Activated CD4-positive, alpha-beta T cell treated with anti-CD3 and anti-CD28 coated beads for 24 hours (primary cell): ENCODE measurements around the gene ZFPM1.
A peak's percentile ranks its signal among the peaks of the same experiment; 100 is the strongest.

Experiments
- DNase-seq, 2 donors: peaks; one replicate each; pipeline ENCODE4 v3.0.0-alpha.2; 2020; ENCODE audit warnings: low read depth in 2 of 2

Gene ZFPM1

DNA sequence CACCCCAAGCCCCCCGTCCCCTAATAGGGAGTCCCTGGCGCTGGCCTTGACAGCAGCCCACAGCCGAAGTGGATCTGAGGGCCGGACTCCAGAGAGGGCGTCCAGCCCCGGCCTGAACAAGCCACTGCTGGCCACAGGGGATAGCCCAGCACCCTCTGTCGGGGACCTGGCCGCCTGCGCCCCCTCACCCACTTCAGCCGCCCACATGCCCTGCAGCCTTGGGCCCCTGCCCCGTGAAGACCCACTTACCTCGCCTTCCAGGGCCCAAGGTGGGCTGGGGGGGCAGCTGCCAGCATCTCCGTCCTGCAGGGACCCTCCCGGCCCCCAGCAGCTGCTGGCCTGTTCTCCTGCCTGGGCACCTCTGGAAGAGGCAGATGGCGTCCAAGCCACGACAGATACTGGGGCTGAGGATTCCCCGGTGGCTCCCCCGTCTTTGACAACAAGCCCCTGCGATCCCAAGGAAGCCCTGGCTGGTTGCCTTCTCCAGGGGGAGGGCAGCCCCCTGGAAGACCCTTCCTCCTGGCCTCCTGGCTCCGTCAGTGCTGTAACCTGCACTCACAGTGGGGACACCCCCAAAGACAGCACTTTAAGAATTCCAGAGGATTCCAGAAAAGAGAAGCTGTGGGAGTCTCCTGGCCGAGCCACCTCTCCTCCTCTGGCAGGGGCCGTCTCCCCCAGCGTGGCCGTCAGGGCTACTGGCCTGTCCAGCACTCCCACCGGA, 19.3 kb upstream of the ZFPM1 start:
- no peak for DNase-seq

DNA sequence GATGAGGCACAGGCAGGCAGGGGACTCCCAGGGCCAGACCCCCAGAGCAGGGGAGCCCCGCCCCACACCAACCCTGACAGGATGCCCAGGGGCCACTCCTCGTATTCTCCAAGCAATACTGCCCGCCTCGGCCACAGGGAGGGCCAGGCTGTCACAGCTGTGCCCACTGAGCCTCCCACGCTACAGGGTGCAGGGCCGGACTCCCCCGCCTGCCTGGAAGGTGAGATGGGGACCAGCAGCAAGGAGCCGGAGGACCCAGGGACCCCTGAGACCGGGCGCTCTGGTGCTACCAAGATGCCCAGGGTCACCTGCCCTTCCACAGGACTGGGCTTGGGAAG, 18.8 kb upstream of the ZFPM1 start:
- no peak for DNase-seq

DNA sequence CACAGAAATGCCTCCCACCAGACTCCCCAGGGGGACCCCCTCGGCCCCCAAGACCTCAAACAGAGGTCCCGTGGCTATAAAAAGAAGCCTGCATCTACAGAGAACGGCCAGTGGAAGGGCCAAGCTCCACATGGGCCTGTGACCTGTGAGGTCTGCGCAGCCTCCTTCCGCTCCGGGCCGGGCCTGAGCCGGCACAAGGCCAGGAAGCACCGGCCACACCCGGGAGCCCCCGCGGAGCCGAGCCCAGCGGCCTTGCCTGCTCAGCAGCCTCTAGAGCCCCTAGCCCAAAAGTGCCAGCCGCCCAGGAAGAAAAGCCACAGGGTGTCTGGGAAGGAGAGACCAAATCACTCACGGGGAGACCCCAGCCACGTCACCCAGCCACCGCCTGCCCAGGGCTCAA, 18.3 kb upstream of the ZFPM1 start:
- DNase-seq: no peak

DNA sequence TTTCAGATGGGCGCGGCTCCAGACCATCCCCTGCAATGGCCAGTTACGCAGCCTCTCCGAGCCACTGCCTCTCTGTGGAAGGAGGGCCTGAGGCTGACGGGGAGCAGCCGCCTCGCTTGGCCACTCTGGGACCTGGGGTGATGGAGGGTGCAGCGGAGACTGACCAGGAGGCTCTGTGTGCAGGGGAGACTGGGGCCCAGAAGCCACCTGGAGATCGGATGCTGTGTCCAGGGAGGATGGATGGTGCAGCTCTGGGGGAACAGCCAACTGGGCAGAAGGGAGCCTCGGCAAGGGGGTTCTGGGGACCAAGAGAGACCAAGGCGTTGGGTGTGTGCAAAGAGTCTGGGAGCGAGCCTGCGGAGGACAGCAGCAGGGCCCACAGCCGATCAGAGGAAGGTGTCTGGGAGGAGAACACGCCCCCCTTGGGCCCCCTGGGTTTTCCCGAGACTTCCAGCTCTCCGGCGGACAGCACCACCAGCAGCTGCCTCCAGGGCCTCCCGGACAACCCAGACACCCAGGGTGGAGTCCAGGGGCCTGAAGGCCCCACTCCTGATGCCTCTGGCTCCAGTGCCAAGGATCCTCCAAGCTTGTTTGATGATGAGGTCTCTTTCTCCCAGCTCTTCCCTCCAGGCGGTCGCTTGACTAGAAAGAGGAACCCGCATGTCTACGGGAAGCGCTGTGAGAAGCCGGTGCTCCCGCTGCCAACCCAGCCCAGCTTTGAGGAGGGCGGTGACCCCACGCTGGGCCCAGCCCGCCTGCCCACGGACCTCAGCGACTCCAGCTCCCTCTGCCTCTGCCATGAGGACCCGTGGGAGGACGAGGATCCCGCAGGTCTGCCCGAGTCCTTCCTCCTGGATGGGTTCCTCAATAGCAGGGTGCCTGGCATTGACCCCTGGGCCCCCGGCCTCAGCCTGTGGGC, 17.4 kb upstream of the ZFPM1 start:
- no peak for DNase-seq

DNA sequence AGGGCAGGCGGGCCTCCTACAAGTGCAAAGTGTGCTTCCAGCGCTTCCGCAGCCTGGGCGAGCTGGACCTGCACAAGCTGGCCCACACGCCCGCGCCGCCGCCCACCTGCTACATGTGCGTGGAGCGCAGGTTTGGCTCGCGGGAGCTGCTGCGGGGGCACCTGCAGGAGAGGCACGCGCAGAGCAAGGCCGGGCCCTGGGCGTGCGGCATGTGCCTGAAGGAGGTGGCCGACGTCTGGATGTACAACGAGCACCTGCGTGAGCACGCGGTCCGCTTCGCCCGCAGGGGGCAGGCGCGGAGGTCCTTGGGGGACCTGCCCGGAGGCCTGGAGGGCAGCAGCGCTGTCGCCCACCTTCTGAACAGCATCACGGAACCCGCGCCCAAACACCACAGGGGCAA, 16.3 kb upstream of the ZFPM1 start:
- DNase-seq: no peak

DNA sequence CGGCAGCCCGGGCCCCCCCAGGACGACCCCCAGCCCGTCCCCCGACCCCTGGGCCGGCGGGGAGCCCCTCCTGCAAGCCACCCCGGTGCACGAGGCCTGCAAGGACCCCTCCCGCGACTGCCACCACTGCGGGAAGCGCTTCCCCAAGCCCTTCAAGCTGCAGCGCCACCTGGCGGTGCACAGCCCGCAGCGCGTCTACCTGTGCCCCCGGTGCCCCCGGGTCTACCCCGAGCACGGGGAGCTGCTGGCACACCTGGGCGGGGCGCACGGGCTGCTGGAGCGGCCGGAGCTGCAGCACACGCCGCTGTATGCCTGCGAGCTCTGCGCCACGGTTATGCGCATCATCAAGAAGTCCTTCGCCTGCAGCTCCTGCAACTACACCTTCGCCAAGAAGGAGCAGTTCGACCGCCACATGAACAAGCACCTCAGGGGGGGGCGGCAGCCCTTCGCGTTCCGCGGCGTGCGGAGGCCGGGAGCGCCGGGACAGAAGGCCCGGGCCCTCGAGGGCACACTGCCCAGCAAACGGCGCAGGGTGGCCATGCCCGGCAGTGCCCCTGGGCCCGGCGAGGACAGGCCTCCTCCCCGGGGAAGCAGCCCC, 15.6 kb upstream of the ZFPM1 start:
- DNase-seq: peak in 1 of 2 donors; percentile 61

DNA sequence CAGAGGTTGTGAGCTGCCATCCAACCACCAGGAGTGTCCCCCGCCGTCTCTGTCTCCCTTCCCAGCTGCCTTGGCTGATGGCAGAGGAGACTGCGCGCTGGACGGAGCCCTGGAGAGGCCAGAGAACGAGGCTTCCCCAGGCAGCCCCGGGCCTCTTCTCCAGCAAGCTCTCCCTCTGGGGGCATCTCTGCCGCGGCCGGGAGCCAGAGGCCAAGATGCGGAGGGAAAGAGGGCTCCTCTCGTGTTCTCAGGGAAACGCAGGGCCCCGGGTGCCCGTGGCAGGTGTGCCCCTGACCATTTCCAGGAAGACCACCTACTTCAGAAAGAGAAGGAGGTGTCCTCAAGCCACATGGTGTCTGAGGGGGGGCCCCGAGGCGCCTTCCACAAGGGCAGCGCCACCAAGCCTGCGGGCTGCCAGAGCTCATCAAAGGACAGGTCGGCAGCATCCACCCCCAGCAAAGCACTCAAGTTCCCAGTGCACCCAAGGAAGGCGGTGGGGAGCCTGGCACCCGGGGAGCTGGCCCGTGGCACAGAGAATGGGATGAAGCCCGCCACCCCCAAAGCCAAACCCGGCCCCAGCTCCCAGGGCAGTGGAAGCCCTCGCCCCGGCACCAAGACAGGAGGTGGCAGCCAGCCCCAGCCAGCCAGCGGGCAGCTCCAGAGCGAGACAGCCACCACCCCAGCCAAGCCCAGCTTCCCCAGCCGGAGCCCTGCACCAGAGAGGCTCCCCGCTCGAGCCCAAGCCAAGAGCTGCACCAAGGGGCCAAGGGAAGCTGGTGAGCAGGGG, 14.8 kb upstream of the ZFPM1 start:
- DNase-seq: no peak

DNA sequence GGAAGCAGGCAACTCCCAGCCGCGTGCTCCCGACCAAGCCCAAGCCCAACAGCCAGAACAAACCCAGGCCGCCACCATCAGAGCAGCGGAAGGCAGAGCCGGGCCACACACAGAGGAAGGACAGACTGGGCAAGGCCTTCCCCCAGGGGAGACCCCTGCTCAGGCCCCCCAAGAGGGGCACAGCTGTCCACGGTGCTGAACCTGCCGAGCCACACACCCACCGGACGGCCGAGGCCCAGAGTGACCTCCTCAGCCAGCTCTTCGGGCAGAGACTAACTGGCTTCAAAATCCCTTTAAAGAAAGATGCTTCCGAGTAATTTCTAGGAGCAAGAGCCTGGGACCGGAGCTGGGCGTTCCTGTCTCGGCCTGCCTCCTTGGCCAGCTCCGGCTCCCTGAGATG, 14.1 kb upstream of the ZFPM1 start:
- DNase-seq: no peak

DNA sequence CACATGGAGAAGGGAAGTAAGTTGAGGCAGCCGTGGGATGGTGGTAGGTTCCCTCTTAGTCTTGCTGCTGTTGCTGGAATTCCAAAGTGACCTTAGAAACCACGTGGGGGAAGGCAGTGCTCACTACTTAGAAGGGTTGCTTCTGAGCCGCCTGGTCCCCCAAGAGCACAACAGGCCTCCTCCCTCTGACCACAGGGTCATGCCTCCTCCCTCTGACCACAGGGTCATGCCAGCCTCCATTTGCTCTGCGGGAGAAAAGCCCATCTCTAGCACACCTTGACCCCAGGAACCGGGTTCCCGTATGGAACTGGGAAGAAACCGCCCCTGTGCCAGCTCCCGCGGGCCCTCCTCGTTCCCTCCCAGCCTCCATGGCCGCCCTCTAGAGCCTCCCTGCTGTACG, 13.4 kb upstream of the ZFPM1 start:
- DNase-seq: no peak

DNA sequence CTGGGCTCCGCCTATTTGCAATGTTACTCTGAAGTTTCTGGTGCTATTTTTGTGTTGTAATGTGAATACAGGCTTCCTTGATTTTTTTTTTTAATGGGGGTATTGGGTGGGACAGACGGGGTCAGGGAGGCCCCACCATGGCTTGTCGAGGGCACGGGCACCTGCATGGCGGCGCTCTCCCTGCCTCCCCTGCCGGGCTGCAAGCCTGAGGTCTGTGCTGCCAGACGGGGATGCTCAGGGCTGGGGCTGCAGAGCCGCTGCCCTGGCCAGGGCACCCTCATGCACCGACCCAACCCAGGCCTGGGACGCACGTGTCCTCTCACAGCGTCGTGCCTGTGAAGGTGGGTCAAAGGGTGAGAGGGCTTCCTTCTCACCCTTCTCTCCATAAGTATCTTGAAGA, 13.0 kb upstream of the ZFPM1 start:
- DNase-seq: no peak

DNA sequence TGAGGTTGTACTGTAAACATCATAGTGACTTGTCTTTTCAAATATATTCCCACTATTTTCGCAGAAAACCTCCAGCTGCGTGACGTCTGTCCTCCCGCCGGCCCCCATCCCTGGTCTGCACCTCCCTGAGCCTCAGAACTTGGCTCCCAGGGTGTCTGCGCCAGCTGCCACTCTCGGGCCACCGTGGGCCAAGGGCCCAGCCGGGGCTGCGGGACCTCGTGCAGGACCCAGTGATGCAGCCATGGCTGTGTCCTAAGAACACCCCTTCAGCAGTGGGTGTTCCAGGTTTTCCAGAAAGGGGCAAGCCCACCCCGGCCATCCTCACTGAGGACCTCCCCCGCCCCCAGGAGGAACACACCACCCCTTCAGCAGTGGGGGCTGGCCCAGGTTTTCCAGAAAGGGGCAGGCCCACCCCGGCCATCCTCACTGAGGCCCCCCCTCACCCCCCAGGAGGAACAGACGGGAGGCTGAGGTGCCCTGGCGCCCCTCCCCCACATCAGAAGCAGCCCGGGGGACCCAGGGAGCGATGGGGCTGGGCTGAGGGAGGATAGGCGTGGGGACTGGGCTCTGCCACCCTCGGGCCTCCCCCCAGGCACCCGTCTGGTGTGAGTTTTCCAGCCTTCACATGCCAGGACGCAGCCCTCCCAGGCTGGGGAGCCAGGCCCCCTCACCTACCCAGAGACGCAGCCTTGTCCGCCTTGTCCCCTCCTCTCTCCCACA, 12.2 kb upstream of the ZFPM1 start:
- DNase-seq: no peak

DNA sequence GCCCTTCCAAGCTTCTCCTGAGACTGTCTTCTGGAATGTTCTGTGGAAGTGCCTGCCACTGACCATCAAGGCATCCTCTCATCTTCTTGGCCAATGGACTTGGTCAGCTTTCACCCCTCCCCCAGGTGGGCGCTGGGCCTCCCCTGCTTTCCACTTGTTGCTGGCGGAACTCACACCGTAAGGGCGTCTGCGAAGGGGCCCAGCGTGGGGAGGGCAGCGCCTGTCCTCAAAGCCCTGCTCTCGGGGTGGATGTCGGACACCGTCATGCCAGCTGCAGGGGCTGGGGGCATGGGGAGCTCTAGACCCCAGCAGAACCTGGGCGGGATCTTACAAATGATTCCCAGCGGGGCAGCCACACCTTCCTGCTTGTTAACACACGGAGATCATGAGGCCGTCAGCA, 11.6 kb upstream of the ZFPM1 start:
- DNase-seq: no peak

DNA sequence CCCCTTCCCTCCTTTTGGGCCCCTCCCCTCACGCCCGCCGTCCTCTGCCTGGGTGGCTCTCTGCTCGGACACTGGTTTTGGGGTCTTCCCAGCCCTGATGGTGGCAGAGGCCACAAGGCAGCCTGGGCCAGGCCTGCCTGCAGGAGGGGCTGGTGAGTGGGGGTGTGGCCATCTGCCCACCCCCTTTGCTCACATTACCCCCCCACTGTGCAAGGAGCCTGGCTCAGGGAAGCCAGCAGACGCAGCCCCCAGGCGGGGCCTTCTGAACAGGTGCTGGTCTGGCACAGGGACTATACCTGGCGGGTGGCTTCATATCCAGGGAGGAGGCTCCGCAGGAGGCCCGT, 10.7 kb upstream of the ZFPM1 start:
- no peak for DNase-seq

DNA sequence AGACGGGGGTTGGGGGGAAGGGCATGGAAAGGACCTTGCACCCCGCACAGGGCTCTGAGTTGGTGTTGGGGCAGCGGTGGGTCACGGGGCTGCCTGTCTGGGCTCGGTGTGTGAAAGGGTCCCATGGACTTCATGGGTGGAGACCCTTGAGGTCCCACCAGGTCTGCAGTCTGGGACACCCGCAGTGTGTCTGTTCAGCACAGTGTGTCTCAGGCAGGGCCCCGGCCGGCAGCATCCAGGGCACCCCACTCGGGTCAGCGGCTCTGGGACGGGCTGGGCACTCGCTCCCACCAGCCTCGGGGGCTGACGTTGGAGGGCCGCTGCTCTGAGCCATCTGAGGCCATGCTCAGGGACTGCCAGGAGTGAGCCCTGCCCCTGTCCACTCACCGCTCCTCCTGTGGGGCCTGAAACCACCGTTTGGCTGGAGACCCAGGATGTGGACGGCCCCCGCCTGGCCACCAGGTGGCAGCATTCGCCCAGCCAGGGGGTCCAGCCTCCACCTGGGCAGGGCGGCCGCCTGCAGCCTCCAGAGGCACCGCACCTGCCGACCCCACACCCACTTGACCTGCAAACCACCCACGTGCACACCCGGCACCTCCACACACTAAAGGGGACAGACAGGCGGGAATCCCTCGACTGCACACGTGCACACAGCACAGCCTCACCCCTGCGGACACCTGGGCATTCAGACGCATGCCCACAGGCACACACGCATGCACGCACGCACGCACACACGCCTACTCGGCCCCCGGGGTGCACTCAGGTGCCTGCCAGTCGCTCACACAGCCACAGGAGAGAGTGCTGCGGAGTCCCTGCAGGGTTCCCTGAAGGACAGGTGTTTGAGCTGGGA, 10.1 kb upstream of the ZFPM1 start:
- peak; percentile 68 to 77 for DNase-seq

DNA sequence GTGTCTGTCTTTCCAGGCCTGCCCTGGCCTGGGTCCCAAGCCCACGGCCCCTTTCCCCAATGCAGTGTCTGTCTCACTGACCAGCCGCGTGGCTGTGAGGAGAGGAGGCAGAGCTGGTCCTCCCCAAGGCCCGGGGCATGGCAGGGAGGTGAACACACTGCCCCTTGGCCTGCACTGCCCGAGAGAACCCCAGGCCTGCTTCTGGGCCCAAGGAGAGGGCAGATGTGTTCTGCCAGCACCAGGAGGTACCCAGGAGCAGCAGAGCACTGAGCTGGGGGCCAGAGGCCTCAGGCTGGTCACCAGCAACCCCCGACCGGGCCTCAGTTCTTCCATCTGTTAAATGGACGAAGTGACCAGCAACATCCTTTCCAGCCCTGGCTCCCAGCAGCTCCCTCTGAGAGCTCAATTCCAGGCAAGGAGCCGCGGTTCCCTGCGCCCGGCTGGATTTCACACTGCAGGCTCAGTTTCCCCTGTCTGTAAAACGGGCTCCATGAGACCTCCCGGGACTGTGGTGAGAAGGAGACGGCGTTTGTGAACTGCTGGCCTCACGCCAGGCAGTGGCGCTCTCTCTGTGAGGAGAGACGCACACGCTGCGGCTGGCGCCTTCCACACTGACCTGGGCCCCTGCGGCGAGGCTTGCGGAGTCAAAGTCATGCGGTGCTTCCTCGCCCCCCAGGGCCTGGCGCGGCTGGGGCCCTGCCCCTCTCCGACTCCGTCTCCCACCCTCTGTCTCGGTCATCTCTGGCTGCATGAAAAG, 8.1 kb upstream of the ZFPM1 start:
- no peak for DNase-seq

DNA sequence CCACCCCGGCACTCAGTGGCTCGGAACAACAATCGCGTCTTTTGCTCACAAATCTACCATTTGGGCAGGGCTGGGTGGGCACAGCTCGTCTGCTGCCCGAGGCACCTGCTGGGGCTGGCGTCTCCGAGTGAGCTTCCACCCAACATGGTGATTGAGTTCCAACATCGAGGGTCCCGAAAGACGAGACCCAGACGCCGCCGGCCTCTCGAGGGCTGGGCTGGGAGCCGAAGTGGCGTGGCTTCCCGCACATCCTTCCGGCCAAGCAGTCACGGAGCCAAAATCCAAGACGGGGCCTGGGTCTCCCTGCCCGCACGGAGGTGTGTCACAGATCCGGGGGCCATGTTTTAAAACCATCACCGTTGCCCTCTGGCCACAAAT, 7.5 kb upstream of the ZFPM1 start:
- no peak for DNase-seq

DNA sequence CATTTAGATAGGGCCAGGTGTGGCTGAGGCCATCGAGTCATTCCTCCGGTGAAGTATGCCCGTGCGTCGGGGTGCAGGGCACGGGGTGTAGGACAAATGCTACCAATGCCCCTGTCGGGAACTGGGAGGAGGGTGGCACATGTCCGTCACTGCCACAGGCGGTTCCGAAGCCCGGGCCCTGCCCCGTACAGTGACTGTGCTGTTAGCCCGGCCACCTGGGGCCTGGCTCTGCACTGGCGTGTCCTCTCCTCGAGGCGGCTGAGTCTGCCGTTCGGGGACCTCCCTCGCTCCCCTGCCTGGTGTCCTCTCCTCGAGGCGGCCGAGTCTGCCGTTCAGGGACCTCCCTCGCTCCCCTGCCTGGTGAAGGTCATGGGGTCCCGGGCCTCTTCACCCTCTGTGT, 7.0 kb upstream of the ZFPM1 start:
- DNase-seq: no peak

DNA sequence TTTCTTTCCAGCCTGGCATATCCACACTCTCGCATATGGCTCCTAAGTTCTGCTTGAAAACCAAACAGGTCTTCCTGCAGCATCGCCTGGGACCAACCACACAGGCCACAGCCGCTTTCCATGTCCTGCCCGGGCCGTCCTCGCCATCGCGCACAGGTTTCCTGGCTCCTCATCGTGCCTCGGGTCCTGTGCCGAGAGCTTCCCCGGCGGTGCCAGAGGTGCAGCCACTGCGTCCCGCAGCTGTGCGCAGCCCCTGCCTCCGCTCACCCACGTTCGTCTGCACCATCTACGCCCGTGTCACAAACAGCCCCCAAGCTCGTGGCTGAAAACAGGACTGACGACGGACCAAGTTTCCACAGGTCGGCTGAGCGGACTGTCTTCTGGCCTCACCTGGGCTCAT, 6.3 kb upstream of the ZFPM1 start:
- DNase-seq: no peak

DNA sequence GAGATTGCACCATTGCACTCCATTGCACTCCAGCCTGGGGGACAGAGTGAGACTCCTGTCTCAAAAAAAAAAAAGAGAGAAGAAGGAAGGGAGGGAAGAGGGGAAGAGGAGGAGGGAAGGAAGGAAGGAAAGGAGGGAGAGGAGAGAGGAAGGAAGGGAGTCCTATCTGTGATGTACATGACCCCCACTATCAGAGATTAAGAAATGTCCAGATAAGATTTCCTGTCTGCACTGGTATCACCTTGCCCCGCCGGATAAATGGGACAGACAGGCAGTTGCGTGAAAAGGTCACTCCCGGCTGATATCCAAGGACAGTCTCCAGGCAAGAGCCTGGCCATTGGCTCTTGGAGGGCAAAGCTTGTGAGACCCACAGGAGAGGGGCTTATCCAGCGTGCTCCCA, 5.2 kb upstream of the ZFPM1 start:
- no peak for DNase-seq
